ENCODE measurements around the gene TP63.

The TP63 gene

GRCh38 chr3:189799366-189799765 is 168.2 kb downstream of the TP63 start:
- TF ChIP-seq, protein P1, sequence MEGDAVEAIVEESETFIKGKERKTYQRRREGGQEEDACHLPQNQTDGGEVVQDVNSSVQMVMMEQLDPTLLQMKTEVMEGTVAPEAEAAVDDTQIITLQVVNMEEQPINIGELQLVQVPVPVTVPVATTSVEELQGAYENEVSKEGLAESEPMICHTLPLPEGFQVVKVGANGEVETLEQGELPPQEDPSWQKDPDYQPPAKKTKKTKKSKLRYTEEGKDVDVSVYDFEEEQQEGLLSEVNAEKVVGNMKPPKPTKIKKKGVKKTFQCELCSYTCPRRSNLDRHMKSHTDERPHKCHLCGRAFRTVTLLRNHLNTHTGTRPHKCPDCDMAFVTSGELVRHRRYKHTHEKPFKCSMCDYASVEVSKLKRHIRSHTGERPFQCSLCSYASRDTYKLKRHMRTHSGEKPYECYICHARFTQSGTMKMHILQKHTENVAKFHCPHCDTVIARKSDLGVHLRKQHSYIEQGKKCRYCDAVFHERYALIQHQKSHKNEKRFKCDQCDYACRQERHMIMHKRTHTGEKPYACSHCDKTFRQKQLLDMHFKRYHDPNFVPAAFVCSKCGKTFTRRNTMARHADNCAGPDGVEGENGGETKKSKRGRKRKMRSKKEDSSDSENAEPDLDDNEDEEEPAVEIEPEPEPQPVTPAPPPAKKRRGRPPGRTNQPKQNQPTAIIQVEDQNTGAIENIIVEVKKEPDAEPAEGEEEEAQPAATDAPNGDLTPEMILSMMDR (IDR thresholded peaks at IDR 0.05) = no peak
- no peak for TF ChIP-seq ZFX (IDR thresholded peaks at IDR 0.05; ENCODE audit: borderline replicate concordance)
- no peak overlapping the region for H3K27ac ChIP-seq

- H3K27ac ChIP-seq = no peak overlapping the region
- TF ChIP-seq, protein P1 (IDR thresholded peaks at IDR 0.05) = no peak
- no peak for TF ChIP-seq ZFX (IDR thresholded peaks at IDR 0.05; ENCODE audit: borderline replicate concordance)
Observed at GRCh38 chr3:189800436-189800835, 169.2 kb downstream of the TP63 start.

GRCh38 chr3:189803254-189803653 is 172.1 kb downstream of the TP63 start:
- H3K27ac ChIP-seq = no peak overlapping the region
- no peak for TF ChIP-seq ZFX (IDR thresholded peaks at IDR 0.05; ENCODE audit: borderline replicate concordance)
- TF ChIP-seq, protein P1 (IDR thresholded peaks at IDR 0.05) = no peak

- TF ChIP-seq, protein P1 (IDR thresholded peaks at IDR 0.05) = no peak
- no peak for TF ChIP-seq ZFX (IDR thresholded peaks at IDR 0.05; ENCODE audit: borderline replicate concordance)
- no peak overlapping the region for H3K27ac ChIP-seq
Observed at GRCh38 chr3:189805375-189806067, 174.3 kb downstream of the TP63 start.

DNA sequence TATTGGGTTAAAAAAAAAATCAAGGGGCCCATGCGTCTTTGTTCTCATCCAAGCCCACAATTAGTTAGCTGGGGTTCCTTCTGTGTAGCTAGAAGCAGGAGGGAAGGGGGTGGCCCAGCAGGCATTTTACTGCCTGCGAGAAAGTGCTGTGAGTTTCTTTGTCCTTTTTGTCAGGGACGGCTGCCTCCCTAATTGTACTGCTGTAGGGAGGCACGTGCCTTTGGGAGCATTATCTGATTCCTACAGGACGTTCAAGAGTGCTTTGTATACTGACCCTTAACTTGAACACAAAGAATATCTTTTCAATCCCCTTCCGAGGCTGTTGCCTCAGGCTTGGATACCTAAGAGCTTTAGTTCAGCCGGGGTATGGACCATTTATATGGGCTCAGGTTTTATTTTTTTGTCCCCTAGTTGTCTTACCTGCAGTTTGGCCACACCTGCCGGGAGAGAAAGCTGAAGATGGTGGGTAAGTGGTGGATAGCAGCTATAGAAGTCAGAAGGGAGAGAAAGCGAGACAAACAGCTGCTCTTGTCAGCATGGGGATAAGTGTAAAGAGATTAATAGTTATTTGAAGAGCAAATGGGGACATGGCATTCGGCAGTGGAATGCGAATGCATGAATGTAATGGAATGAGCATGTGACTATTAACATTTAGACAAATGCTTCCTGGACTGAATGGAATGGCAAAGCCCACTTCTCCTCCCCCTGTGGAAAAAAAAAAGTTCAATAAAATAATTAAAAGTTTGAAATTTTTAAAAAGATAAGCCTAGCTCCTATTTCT is 175.2 kb downstream of the TP63 start:
- no peak overlapping the region for H3K27ac ChIP-seq
- no peak for TF ChIP-seq ZFX (IDR thresholded peaks at IDR 0.05; ENCODE audit: borderline replicate concordance)
- TF ChIP-seq, protein P1 (IDR thresholded peaks at IDR 0.05) = no peak

DNA sequence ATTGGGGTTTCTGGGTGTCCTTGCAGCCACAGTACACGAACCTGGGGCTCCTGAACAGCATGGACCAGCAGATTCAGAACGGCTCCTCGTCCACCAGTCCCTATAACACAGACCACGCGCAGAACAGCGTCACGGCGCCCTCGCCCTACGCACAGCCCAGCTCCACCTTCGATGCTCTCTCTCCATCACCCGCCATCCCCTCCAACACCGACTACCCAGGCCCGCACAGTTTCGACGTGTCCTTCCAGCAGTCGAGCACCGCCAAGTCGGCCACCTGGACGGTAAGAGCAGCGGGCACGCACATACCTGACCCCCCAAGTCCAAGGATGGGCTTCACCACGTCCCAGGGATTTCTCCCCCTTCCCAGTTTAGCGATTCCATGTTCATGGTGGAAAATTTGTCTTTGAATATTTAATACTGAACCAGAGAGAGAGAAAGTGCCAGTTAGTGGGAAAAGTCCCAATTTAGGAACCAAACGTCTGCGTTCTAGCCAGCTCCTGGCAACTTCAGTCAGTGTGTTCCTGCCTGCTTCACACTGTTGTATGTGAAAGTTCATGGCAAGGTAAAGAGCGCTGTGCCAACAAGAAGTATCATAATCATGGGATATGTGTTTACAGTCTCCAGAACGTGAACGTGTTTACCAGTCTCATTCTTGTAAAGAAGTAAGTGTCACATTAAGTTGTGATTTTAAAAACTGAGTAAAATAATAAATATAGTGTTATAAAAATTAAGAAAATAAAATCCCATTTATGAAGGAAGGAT is 177.2 kb downstream of the TP63 start:
- no peak overlapping the region for H3K27ac ChIP-seq
- TF ChIP-seq ZFX (IDR thresholded peaks at IDR 0.05; ENCODE audit: borderline replicate concordance) = no peak
- TF ChIP-seq, protein P1 (IDR thresholded peaks at IDR 0.05) = no peak
